ENCODE data around the gene FGF22.
A peak's percentile ranks its signal among the peaks of the same experiment; 100 is the strongest.

Gene FGF22

DNA sequence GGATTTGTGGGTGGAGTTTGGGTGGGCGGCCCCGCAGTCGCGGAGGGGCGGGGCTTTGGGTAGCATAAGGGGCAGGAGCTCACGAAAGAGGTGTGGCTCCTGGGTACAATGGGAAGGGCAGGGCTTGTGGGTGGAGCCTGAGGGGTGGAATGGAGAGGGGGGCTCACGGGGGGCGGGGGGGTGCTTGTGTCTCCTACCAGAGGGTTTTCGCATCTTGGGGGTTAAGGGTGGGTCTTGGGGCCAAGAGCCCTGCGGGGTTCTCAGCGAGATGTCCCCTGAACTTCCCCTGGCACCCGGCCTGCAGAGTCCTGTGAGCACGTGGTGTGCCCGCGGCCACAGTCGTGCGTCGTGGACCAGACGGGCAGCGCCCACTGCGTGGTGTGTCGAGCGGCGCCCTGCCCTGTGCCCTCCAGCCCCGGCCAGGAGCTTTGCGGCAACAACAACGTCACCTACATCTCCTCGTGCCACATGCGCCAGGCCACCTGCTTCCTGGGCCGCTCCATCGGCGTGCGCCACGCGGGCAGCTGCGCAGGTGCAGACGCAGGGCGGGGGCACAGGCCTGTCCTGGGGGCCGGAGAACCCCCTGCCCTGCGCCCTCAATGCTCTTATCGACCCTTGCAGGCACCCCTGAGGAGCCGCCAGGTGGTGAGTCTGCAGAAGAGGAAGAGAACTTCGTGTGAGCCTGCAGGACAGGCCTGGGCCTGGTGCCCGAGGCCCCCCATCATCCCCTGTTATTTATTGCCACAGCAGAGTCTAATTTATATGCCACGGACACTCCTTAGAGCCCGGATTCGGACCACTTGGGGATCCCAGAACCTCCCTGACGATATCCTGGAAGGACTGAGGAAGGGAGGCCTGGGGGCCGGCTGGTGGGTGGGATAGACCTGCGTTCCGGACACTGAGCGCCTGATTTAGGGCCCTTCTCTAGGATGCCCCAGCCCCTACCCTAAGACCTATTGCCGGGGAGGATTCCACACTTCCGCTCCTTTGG is 41.6 kb downstream of the FGF22 start:
- DNase-seq: peak; percentile 90

DNA sequence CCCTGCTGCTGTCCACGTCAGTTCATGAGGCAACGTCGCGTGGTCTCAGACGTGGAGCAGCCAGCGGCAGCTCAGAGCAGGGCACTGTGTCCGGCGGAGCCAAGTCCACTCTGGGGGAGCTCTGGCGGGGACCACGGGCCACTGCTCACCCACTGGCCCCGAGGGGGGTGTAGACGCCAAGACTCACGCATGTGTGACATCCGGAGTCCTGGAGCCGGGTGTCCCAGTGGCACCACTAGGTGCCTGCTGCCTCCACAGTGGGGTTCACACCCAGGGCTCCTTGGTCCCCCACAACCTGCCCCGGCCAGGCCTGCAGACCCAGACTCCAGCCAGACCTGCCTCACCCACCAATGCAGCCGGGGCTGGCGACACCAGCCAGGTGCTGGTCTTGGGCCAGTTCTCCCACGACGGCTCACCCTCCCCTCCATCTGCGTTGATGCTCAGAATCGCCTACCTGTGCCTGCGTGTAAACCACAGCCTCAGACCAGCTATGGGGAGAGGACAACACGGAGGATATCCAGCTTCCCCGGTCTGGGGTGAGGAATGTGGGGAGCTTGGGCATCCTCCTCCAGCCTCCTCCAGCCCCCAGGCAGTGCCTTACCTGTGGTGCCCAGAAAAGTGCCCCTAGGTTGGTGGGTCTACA is 43.1 kb downstream of the FGF22 start:
- DNase-seq: no peak

- DNase-seq: no peak
Measured at GRCh38 chr19:685454-685931, 45.8 kb downstream of the FGF22 start.

DNA sequence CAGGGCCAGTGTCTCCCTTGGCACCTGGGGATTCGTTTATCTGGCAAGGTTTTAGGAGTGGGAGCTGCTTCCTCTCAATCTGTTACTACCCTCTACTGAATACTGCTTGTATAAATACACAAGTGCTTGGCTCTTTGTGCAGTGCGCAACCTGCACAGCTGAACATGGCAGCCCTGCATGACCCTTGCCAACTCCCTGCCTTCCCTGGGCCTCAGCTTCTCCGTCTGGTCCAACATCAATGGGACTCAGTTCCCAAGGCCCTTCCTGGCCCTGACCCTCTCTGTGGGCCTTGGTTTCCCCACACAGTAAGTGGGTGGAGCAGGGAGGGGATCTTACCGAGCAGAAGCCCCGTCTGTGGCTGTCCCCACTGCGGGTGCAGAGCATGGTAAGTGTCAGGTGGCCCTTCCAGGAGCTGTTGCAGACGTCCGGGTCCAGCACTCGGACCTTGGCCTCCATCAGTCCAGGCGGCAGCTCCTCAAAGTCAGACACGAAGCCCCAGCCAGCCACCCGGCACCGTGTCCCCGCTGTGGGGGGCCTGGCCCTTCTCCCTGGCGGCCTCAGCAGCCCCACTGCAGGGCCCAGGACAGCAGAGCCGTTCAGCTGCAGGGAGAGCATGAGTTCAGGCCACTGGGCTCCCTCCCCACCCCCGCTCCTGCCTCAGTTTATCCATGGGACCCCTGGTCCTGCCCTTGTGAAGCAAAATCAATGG is 47.1 kb downstream of the FGF22 start:
- no peak for DNase-seq

GRCh38 chr19:687569-688166 is 48.0 kb downstream of the FGF22 start:
- no peak for DNase-seq

GRCh38 chr19:688214-688613 is 48.5 kb downstream of the FGF22 start:
- DNase-seq: no peak

GRCh38 chr19:688992-689391 is 49.3 kb downstream of the FGF22 start:
- no peak for DNase-seq

GRCh38 chr19:690203-690602 is 50.5 kb downstream of the FGF22 start:
- no peak for DNase-seq

Measured in activated CD8-positive, alpha-beta memory T cell treated with anti-CD3 and anti-CD28 coated beads, Interleukin-2, amount 50 U/mL, for 4 hours (primary cell).